Thyroid gland (tissue), 4 donors: ENCODE data around the gene PIP4K2A. TPM values are rescaled to one million over a fixed set of nuclear protein-coding genes. Genes with fewer than 3 reads are reported as not detected.

Experiments
- DNase-seq, 2 donors: peaks; one replicate each; pipeline ENCODE4 v3.0.0-alpha.2; 2019
- H3K27ac ChIP-seq, 3 donors: fragments of 200-600 bp; sonication (generic); 1 replicate in 2 of 3; 2 replicates in 1 of 3; pipeline ENCODE4 v1.5.1; 2016 to 2019; ENCODE audit warnings: mild to moderate bottlenecking in 1 of 3, moderate library complexity in 1 of 3
- H3K27me3 ChIP-seq: fragments of 200-600 bp; sonication (generic); one replicate; pipeline ENCODE4 v1.5.1; 2019
- H3K36me3 ChIP-seq, 2 donors: fragments of 200-600 bp; sonication (generic); one replicate each; pipeline ENCODE4 v1.5.1; 2016 to 2019
- H3K4me1 ChIP-seq, 2 donors: fragments of 200-600 bp; sonication (generic); one replicate each; pipeline ENCODE4 v1.5.1; 2017 to 2019
- H3K4me3 ChIP-seq, 3 donors: fragments of 200-600 bp; sonication (generic); replicated peaks in 1 of 3; 1 replicate in 2 of 3; 2 replicates in 1 of 3; pipeline ENCODE4 v1.5.1; 2016; ENCODE audit warnings: mild to moderate bottlenecking in 1 of 3
- H3K9me3 ChIP-seq: fragments of 200-600 bp; sonication (generic); one replicate; pipeline ENCODE4 v1.5.1; 2017
- POLR2A ChIP-seq, 2 donors: fragments of 450-650 bp; IDR thresholded peaks; one replicate each; pipeline ENCODE4 v1.6.1; 2017; ENCODE audit warnings: antibody characterized with exemption in 2 of 2, mild to moderate bottlenecking in 2 of 2, moderate library complexity in 1 of 2
- WGBS, 2 donors: methylation state at CpG; one replicate each; pipeline ENCODE4 v1.1.5; 2017; 5-methylcytosine and 5-hydroxymethylcytosine counted together
- intact Hi-C: fragments of 100-400 bp; cut with DNase I; formaldehyde crosslinking; loops from one replicate; pipeline ENCODE4 v1.15.1; 2023
- total RNA-seq, 4 donors: library from RNA; depleted of rRNA; stranded (reverse); fragments of >200 nt; gene quantifications; one replicate each; pipeline ENCODE4 v1.2.3, GENCODE V29; 2016
- TF ChIP-seq, protein P1 (sequence below), 6 experiments: fragments of 200-600 bp in 3 of 6; fragments of 450-650 bp in 3 of 6; sonication (generic) in 3 of 6; IDR thresholded peaks; one replicate each; pipeline ENCODE4 v1.5.1; 2016 to 2019; ENCODE audit warnings: antibody characterized with exemption in 6 of 6, mild to moderate bottlenecking in 2 of 6, inconsistent platforms in 1 of 6, moderate library complexity in 1 of 6

Gene PIP4K2A
- total RNA-seq, 4 donors from 2014 or later: 16.5 to 23.2 (median 19.3) TPM

DNA sequence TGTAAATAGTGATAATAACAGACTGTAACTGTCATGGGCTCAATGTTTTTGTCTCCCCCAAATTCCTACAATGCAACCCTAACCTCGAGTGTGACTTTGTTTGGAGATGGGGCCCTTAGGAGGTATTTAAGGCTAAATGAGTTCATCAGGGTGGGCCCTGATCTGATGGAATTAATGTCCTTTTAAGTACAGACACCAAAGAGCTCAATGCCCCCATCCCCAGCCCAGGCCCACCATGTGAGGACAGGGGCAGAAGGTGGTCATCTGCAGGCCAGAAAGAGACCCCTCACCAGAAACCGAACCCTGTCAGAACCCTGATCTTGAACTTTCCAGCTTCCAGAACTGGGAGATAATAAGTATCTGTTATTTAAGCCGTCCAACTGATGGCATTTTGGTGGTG lies 83.2 kb downstream of the PIP4K2A start:
- no peak for TF ChIP-seq POLR2A (IDR thresholded peaks at IDR 0.05)
- TF ChIP-seq, protein P1, sequence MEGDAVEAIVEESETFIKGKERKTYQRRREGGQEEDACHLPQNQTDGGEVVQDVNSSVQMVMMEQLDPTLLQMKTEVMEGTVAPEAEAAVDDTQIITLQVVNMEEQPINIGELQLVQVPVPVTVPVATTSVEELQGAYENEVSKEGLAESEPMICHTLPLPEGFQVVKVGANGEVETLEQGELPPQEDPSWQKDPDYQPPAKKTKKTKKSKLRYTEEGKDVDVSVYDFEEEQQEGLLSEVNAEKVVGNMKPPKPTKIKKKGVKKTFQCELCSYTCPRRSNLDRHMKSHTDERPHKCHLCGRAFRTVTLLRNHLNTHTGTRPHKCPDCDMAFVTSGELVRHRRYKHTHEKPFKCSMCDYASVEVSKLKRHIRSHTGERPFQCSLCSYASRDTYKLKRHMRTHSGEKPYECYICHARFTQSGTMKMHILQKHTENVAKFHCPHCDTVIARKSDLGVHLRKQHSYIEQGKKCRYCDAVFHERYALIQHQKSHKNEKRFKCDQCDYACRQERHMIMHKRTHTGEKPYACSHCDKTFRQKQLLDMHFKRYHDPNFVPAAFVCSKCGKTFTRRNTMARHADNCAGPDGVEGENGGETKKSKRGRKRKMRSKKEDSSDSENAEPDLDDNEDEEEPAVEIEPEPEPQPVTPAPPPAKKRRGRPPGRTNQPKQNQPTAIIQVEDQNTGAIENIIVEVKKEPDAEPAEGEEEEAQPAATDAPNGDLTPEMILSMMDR (IDR thresholded peaks at IDR 0.05): no peak
- WGBS, 2 donors: 90 to 95% methylated on average over 3 of the region's 3 CpGs
- H3K27me3 ChIP-seq: no peaks in the 10 kb centered on the region
- H3K27ac ChIP-seq: peak overlapping the region in 1 of 3 donors; percentile 25
- no peaks in the 10 kb centered on the region for H3K36me3 ChIP-seq
- no peak overlapping the region for H3K4me3 ChIP-seq
- no peaks in the 10 kb centered on the region for H3K9me3 ChIP-seq
- DNase-seq: no peak
- H3K4me1 ChIP-seq: peaks cover 0 to 13% of the 10 kb centered on the region in 2 donors
- intact Hi-C loops: no loop called here

GRCh38 chr10:22630234-22631174 lies 83.9 kb downstream of the PIP4K2A start:
- H3K4me3 ChIP-seq: no peak overlapping the region

GRCh38 chr10:22629852-22630233 lies 84.5 kb downstream of the PIP4K2A start:
- Histone ChIP-seq H3K27me3 (no peaks in the 10 kb centered on the region), H3K36me3 (no peaks in the 10 kb centered on the region), H3K27ac (no peak overlapping the region), H3K9me3 (no peaks in the 10 kb centered on the region), H3K4me1 (peaks cover 9 to 27% of the 10 kb centered on the region in 2 donors), H3K4me3 (no peak overlapping the region)
- TF ChIP-seq POLR2A (IDR thresholded peaks at IDR 0.05): no peak
- TF ChIP-seq, protein P1 (IDR thresholded peaks at IDR 0.05): no peak
- 86 to 96% methylated on average over 4 of the region's 4 CpGs for WGBS, 2 donors
- intact Hi-C loops: no loop called here
- no peak for DNase-seq

More at GRCh38 chr10:22630234-22631174, 83.9 kb downstream of the PIP4K2A start:
- TF ChIP-seq, protein P1 (IDR thresholded peaks at IDR 0.05): no peak
- no peak for TF ChIP-seq POLR2A (IDR thresholded peaks at IDR 0.05)
- H3K9me3 ChIP-seq: no peaks in the 10 kb centered on the region
- peaks cover 2 to 20% of the 10 kb centered on the region in 2 donors for H3K4me1 ChIP-seq
- H3K36me3 ChIP-seq: no peaks in the 10 kb centered on the region
- no peak for DNase-seq
- no peaks in the 10 kb centered on the region for H3K27me3 ChIP-seq
- peak overlapping the region in 2 of 3 donors; percentile 13 to 25 for H3K27ac ChIP-seq
- WGBS, 2 donors: 79 to 86% methylated on average over 7 of the region's 7 CpGs
- intact Hi-C loops: no loop called here

DNA sequence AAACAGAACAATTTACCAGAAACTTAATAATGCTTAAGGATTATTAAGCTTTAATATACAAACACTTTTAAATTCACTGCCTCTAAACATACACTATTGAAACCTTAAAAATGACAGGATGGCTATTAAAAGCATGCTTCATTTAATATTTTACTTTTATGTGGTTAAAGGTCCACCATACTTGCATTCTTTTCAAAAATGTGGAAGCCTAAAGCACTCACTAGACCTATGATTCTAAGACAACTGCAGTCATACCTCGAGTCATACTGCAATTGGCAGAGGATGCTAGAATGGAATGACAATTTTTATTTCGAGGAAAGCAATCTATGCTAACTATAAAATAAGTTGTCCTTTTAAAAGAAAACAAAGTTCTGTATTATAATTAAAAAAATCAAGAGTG lies 85.3 kb downstream of the PIP4K2A start:
- no peak overlapping the region for H3K4me3 ChIP-seq
- H3K36me3 ChIP-seq: no peaks in the 10 kb centered on the region
- peaks cover 15 to 34% of the 10 kb centered on the region in 2 donors for H3K4me1 ChIP-seq
- H3K27me3 ChIP-seq: no peaks in the 10 kb centered on the region
- 92 to 99% methylated on average over 2 of the region's 2 CpGs for WGBS, 2 donors
- no peak overlapping the region for H3K27ac ChIP-seq
- no peaks in the 10 kb centered on the region for H3K9me3 ChIP-seq
- no peak for TF ChIP-seq POLR2A (IDR thresholded peaks at IDR 0.05)
- TF ChIP-seq, protein P1 (IDR thresholded peaks at IDR 0.05): no peak
- intact Hi-C loops: no loop called here
- no peak for DNase-seq

DNA sequence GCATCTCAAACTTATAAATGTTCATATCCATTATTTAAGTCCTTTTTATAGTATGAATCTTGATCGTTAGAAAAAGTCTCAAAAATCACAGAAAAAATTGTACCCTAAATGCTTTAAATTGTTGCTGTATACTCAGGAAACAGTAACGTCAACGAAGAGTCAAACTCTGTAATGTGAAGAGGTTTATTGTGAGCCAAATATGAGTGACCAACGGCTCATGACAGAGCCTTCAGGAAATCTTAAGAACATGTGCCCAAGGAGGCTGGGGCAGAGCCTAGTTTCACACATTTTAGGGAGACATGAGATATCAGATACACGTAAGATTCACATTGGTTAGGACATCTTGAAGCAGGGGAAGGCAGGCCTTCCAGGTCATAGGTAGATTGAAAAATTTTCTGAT lies 86.1 kb downstream of the PIP4K2A start:
- TF ChIP-seq POLR2A (IDR thresholded peaks at IDR 0.05): no peak
- TF ChIP-seq, protein P1 (IDR thresholded peaks at IDR 0.05): no peak
- DNase-seq: no peak
- no peaks in the 10 kb centered on the region for H3K27me3 ChIP-seq
- WGBS, 2 donors: 67 to 79% methylated on average over 5 of the region's 5 CpGs
- H3K9me3 ChIP-seq: no peaks in the 10 kb centered on the region
- H3K4me1 ChIP-seq: peaks cover 23 to 38% of the 10 kb centered on the region in 2 donors
- no peaks in the 10 kb centered on the region for H3K36me3 ChIP-seq
- no peak overlapping the region for H3K4me3 ChIP-seq
- H3K27ac ChIP-seq: no peak overlapping the region
- intact Hi-C loops: no loop called here
